ENCODE results near the gene HPSE2.

- TF ChIP-seq EZH2phosphoT487 (IDR thresholded peaks at IDR 0.05; ENCODE audit: low read depth): no peak
- TF ChIP-seq, protein P1, sequence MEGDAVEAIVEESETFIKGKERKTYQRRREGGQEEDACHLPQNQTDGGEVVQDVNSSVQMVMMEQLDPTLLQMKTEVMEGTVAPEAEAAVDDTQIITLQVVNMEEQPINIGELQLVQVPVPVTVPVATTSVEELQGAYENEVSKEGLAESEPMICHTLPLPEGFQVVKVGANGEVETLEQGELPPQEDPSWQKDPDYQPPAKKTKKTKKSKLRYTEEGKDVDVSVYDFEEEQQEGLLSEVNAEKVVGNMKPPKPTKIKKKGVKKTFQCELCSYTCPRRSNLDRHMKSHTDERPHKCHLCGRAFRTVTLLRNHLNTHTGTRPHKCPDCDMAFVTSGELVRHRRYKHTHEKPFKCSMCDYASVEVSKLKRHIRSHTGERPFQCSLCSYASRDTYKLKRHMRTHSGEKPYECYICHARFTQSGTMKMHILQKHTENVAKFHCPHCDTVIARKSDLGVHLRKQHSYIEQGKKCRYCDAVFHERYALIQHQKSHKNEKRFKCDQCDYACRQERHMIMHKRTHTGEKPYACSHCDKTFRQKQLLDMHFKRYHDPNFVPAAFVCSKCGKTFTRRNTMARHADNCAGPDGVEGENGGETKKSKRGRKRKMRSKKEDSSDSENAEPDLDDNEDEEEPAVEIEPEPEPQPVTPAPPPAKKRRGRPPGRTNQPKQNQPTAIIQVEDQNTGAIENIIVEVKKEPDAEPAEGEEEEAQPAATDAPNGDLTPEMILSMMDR (IDR thresholded peaks at IDR 0.05; ENCODE audit: low read depth, low read length): no peak
These were observed 276.3 kb downstream of the HPSE2 start for GRCh38 chr10:98959379-98959778.
